Panc1 (cell line): Measurements from ENCODE around the gene DNAJB8.

Experiments used
- CTCF ChIP-seq: fragments of 450-650 bp; IDR thresholded peaks from 2 replicates; pipeline ENCODE4 v1.5.1; 2017; ENCODE audit warnings: mild to moderate bottlenecking
- POLR2AphosphoS5 ChIP-seq: IDR thresholded peaks from 2 replicates; pipeline ENCODE4 v1.6.1; 2012; ENCODE audit warnings: mild to moderate bottlenecking, low read depth, low read length, moderate library complexity
- SIN3A ChIP-seq: IDR thresholded peaks from 2 replicates; pipeline ENCODE4 v1.6.1; 2012; ENCODE audit warnings: low read depth, mild to moderate bottlenecking, low read length, moderate library complexity, borderline replicate concordance; ENCODE audit not compliant: insufficient read depth
- TCF7L2 ChIP-seq: IDR thresholded peaks from 2 replicates; pipeline ENCODE4 v1.6.1; 2011; ENCODE audit warnings: mild to moderate bottlenecking, low read depth, low read length, inconsistent platforms
- TF ChIP-seq, protein P1 (sequence below), 2 experiments: IDR thresholded peaks; 2 replicates each; pipeline ENCODE4 v1.6.1; 2011 to 2012; ENCODE audit warnings: low read depth in 2 of 2, control low read depth in 1 of 2, low read length in 1 of 2, mild to moderate bottlenecking in 1 of 2, moderate library complexity in 1 of 2; ENCODE audit not compliant: insufficient read depth in 1 of 2

DNA sequence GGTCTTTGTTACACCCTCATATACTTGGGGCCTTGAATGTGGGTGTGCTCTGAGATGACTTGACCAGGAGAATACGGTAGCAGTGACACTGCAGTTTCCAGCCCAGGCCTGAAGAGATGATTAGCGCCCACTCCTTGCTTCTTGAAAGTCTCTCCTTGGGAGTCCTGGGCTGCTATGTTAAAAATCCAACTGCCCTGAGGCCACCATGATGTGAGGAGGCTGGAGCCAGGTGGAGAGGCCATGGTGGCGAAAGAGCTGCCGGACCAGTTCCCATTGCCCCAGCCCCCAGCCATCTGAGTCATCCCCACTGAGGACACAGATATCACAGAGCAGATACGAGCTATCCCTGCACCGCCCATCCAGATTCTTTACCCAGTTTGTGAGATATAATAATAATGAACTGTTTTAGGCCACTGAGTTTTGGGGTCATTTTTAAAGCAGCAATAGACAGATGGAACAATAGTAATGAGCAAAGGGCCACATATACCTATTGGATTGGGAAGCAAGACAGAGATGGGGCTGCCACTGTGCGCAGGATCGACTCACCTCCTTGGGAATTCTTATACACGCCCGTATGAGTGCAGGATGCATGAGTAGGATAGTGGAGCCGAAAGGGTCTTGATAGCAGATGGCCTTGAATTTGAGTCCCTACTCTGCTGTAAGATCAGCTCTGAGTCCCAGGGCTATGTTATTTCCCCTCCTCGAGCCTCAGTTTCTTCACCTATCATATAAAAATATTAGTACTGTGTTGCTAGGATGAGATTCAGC is 38.5 kb upstream of the DNAJB8 start:
- TF ChIP-seq CTCF, result no peak
- no peak for TF ChIP-seq TCF7L2
- TF ChIP-seq POLR2AphosphoS5, result no peak
- TF ChIP-seq, protein P1, sequence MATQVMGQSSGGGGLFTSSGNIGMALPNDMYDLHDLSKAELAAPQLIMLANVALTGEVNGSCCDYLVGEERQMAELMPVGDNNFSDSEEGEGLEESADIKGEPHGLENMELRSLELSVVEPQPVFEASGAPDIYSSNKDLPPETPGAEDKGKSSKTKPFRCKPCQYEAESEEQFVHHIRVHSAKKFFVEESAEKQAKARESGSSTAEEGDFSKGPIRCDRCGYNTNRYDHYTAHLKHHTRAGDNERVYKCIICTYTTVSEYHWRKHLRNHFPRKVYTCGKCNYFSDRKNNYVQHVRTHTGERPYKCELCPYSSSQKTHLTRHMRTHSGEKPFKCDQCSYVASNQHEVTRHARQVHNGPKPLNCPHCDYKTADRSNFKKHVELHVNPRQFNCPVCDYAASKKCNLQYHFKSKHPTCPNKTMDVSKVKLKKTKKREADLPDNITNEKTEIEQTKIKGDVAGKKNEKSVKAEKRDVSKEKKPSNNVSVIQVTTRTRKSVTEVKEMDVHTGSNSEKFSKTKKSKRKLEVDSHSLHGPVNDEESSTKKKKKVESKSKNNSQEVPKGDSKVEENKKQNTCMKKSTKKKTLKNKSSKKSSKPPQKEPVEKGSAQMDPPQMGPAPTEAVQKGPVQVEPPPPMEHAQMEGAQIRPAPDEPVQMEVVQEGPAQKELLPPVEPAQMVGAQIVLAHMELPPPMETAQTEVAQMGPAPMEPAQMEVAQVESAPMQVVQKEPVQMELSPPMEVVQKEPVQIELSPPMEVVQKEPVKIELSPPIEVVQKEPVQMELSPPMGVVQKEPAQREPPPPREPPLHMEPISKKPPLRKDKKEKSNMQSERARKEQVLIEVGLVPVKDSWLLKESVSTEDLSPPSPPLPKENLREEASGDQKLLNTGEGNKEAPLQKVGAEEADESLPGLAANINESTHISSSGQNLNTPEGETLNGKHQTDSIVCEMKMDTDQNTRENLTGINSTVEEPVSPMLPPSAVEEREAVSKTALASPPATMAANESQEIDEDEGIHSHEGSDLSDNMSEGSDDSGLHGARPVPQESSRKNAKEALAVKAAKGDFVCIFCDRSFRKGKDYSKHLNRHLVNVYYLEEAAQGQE (IDR thresholded peaks at IDR 0.05; ENCODE audit: insufficient read depth in 1 of 2, low read depth in 2 of 2, low read length in 1 of 2), result no peak
- TF ChIP-seq SIN3A, result no peak
